ENCODE data around the gene KRT71.

KRT71 gene

GRCh38 chr12:52517888-52518287, 35.1 kb downstream of the KRT71 start:
- TF ChIP-seq CTCF (conservative IDR thresholded peaks at IDR 0.05; ENCODE audit: low read length): no peak
- TF ChIP-seq EZH2phosphoT487 (IDR thresholded peaks at IDR 0.05; ENCODE audit: borderline replicate concordance): no peak
- Histone ChIP-seq H3K36me3 (ENCODE audit: insufficient read depth, low read length) (no peaks in the 10 kb centered on the region), H3K4me3 (ENCODE audit: low read length, poor library complexity, severe bottlenecking) (no peak overlapping the region), H3K4me1 (ENCODE audit: insufficient read depth, low read length, poor library complexity, severe bottlenecking) (no peaks in the 10 kb centered on the region), H3K79me2 (ENCODE audit: insufficient read depth, low read length) (no peaks in the 10 kb centered on the region), H3K4me2 (ENCODE audit: low read depth, low read length, poor library complexity, severe bottlenecking) (no peak overlapping the region), H3K27me3 (ENCODE audit: insufficient read depth, low read length, poor library complexity, severe bottlenecking) (no peaks in the 10 kb centered on the region), H3K9ac (ENCODE audit: low read depth, low read length, poor library complexity, severe bottlenecking) (no peak overlapping the region), H4K20me1 (ENCODE audit: insufficient read depth, low read length, poor library complexity, severe bottlenecking) (no peaks in the 10 kb centered on the region), H3K9me3 (ENCODE audit: insufficient read depth, low read depth, low read length) (no peaks in the 10 kb centered on the region), H2AFZ (ENCODE audit: low read length) (no peak overlapping the region), H3K9me2 (replicated peaks; ENCODE audit: low read depth, low read length) (no peaks in the 10 kb centered on the region), H3F3A (ENCODE audit: low read depth) (no peaks in the 10 kb centered on the region)

- H3K27me3 ChIP-seq (ENCODE audit: insufficient read depth, low read length, poor library complexity, severe bottlenecking): no peaks in the 10 kb centered on the region
- H3K36me3 ChIP-seq (ENCODE audit: insufficient read depth, low read length): no peaks in the 10 kb centered on the region
- no peaks in the 10 kb centered on the region for H3F3A ChIP-seq (ENCODE audit: low read depth)
- H3K4me3 ChIP-seq (ENCODE audit: low read length, poor library complexity, severe bottlenecking): no peak overlapping the region
- no peaks in the 10 kb centered on the region for H3K79me2 ChIP-seq (ENCODE audit: insufficient read depth, low read length)
- H3K4me2 ChIP-seq (ENCODE audit: low read depth, low read length, poor library complexity, severe bottlenecking): no peak overlapping the region
- no peak overlapping the region for H3K9ac ChIP-seq (ENCODE audit: low read depth, low read length, poor library complexity, severe bottlenecking)
- H3K9me2 ChIP-seq (replicated peaks; ENCODE audit: low read depth, low read length): no peaks in the 10 kb centered on the region
- H4K20me1 ChIP-seq (ENCODE audit: insufficient read depth, low read length, poor library complexity, severe bottlenecking): no peaks in the 10 kb centered on the region
- H2AFZ ChIP-seq (ENCODE audit: low read length): no peak overlapping the region
- TF ChIP-seq CTCF (conservative IDR thresholded peaks at IDR 0.05; ENCODE audit: low read length) (no peak), EZH2phosphoT487 (IDR thresholded peaks at IDR 0.05; ENCODE audit: borderline replicate concordance) (no peak)
- H3K4me1 ChIP-seq (ENCODE audit: insufficient read depth, low read length, poor library complexity, severe bottlenecking): no peaks in the 10 kb centered on the region
- no peaks in the 10 kb centered on the region for H3K9me3 ChIP-seq (ENCODE audit: insufficient read depth, low read depth, low read length)
Observed at GRCh38 chr12:52517005-52517835, 35.7 kb downstream of the KRT71 start.

- H3K4me2 ChIP-seq (ENCODE audit: low read depth, low read length, poor library complexity, severe bottlenecking): no peak overlapping the region
- H3F3A ChIP-seq (ENCODE audit: low read depth): no peaks in the 10 kb centered on the region
- H3K27me3 ChIP-seq (ENCODE audit: insufficient read depth, low read length, poor library complexity, severe bottlenecking): no peaks in the 10 kb centered on the region
- no peaks in the 10 kb centered on the region for H3K9me2 ChIP-seq (replicated peaks; ENCODE audit: low read depth, low read length)
- no peak overlapping the region for H2AFZ ChIP-seq (ENCODE audit: low read length)
- TF ChIP-seq CTCF (conservative IDR thresholded peaks at IDR 0.05; ENCODE audit: low read length) (no peak), EZH2phosphoT487 (IDR thresholded peaks at IDR 0.05; ENCODE audit: borderline replicate concordance) (no peak)
- no peak overlapping the region for H3K9ac ChIP-seq (ENCODE audit: low read depth, low read length, poor library complexity, severe bottlenecking)
- H3K4me1 ChIP-seq (ENCODE audit: insufficient read depth, low read length, poor library complexity, severe bottlenecking): no peaks in the 10 kb centered on the region
- no peaks in the 10 kb centered on the region for H3K9me3 ChIP-seq (ENCODE audit: insufficient read depth, low read depth, low read length)
- H4K20me1 ChIP-seq (ENCODE audit: insufficient read depth, low read length, poor library complexity, severe bottlenecking): no peaks in the 10 kb centered on the region
- no peaks in the 10 kb centered on the region for H3K79me2 ChIP-seq (ENCODE audit: insufficient read depth, low read length)
- no peak overlapping the region for H3K4me3 ChIP-seq (ENCODE audit: low read length, poor library complexity, severe bottlenecking)
- H3K36me3 ChIP-seq (ENCODE audit: insufficient read depth, low read length): no peaks in the 10 kb centered on the region
Observed at GRCh38 chr12:52515927-52516831, 36.8 kb downstream of the KRT71 start.

All from Loucy (cell line).